Stimulated activated CD8-positive, alpha-beta memory T cell treated with anti-CD3 and anti-CD28 coated beads, Interleukin-4, amount 100 ng/mL, for 48 hours (primary cell): Measurements from ENCODE around the gene DNAH10.

Source experiments
- DNase-seq: peaks from one replicate; pipeline ENCODE4 v3.0.0-alpha.2; 2020

Gene DNAH10

DNA sequence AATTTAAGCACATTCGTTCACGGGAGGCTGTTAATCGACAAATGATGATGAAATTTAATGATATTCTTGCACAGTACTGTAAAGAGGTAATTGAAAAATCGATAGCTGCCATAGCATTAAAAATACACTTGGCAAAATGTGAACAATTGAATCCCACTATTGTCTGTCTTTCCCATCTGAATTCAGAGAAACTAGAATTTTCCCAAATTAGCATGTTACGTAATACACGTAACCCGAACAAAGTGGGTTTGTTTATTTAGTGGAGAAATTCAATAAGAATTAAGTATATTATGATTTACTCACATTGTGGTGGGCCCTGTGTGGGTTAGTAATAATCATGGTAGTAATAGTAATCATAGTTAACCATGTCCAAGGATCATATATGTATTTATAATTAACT is 31.9 kb downstream of the DNAH10 start:
- DNase-seq = no peak

DNA sequence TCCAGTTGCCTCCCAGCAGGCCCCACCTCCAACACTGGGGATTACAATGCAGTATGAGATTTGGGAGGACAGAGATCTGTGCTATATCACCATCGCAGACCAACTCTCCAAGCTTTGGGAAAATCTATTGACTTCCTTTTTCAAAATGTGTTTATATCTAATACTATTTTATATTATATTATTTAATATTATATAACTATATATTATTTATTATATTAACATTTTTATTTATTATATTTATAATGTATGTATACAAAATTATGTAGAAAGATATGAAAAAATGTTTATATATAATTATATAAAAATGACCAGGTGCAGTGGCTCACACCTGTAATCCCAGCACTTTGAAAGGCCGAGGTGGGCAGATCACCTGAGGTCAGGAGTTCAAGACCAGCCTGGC is 36.4 kb downstream of the DNAH10 start:
- DNase-seq = no peak

DNA sequence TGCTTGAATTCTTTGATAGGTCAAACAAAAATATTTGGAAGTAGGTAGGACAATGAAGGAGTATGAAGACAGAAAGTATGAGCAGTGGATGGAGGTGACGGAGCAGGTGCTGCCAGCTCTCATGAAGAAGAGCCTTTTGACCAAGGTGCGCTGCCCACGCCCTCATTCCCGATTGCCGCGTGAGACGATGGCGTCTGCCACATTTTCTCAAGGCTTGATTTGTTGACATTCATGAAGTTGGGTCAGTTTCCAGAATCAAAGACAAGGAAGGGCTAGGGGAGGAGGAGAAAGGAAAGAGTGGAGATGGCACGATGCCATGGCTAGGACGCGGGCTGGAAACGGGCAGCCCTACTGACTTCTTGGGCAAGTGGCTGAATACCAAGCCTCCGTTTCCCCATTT is 37.1 kb downstream of the DNAH10 start:
- no peak for DNase-seq

DNA sequence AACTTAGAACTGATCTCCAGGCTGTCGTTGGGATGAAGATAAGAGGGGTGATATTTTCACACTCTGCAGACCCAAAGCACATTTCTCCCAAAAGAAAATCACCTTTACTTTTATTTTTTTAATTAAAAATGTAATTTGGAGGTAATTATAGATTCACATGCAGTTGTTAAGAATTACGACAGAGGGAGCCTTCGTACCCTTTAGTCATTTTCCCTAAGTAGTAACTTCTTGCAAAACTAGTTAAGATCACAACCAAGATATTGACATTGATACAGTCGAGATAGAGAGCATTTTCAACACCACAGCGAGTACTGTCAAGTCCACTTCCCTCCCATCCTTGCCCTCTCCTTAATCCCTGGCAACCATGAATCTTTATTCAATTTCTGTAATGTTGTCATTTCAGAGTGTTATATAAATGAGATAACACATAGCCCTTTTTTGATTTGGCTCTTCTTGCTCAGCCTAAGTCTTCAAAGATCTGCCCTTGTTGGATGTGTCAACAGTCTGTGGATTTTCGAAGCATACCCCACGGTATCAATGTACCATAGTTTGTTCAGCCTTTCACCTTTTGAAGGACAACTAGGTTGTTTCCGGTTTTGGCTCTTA is 39.6 kb downstream of the DNAH10 start:
- no peak for DNase-seq

DNA sequence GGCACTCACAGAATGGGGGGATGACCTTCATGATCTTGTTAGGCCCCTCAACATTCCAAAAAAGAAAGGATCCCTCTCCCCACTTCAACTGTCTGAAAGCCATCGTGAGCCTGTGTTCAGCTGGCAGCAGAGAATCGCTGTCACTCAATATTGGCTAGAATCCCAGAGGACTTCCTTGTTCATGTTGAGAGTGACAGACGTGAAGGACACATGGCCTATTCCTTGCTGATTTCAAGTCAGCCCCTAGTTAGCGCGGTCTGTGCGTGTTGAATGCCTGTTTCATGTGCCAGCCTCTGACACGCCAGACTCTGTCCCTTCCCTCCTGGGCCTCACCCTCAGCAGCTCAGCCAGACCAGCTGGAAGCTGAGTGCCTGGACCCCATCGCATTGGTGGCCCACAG is 43.1 kb downstream of the DNAH10 start:
- DNase-seq = no peak

DNA sequence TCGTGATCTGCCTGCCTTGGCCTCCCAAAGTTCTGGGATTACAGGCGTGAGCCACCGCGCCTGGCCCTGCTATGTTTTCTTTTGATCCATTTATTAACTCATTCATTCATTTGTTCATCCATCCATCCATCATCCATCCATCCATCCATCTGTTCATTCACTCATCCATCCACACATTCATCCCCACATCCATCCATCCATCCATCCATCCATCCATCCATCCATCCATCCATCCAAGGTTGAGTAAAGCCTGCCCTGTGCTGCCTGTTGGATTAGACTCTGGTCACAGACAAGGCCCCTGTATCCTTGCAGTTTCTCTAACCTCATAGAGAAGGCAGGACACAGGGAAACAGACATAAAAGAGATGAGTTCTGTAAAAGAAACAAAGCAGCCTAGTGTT is 44.9 kb downstream of the DNAH10 start:
- DNase-seq = no peak

DNA sequence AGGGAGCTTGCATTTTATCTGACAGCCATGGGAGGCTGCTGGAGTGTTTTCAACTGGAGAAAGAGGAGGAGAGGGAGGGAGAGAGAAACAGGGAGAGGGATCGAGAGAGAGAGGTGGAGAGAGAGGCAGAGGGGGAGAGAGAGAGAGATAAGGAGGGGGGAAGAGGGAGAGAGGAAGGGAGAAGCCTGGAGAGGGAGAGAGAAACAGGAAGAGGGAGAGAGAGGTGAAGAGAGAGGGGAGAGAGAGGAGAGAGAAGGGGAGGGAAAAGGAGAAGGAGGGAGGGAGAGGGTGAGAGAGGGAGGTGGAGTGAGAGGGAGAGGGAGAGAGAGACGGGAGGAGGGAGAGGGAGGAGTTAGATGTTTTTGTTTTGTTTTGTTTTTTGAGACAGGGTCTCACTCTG is 45.6 kb downstream of the DNAH10 start:
- DNase-seq = no peak

DNA sequence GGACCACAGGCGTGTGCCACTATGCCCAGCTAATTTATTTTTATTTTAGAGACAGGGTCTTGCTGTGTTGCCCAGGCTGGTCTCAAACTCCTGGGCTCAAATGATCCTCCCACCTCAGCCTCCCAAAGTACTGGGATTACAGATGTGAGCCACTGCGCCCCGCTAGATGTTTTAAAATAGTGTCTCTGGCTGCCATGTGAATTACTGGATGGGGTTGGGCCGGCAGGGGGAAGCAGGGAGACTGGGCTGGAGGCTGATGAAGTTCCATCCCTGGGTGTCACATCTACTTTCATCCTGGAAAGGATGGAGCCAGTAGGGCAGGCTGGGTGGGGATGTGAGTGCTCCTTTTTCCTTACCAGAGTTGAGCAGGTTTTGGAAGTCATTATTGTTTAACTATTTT is 46.1 kb downstream of the DNAH10 start:
- DNase-seq = no peak

DNA sequence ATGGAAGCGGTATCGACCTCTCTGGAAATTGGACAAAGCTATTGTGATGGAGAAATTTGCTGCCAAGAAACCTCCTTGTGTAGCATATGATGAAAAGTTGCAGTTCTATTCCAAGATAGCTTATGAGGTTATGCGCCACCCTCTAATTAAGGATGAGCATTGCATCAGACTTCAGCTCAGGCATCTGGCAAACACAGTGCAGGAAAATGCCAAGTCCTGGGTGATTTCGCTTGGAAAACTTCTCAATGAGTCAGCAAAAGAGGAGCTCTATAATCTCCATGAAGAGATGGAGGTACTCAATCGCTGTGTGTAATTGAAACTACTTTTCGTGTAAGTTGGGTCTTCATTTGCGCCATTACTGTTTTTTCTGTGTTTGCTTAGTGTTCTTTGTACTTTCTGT is 51.2 kb downstream of the DNAH10 start:
- DNase-seq = no peak

DNA sequence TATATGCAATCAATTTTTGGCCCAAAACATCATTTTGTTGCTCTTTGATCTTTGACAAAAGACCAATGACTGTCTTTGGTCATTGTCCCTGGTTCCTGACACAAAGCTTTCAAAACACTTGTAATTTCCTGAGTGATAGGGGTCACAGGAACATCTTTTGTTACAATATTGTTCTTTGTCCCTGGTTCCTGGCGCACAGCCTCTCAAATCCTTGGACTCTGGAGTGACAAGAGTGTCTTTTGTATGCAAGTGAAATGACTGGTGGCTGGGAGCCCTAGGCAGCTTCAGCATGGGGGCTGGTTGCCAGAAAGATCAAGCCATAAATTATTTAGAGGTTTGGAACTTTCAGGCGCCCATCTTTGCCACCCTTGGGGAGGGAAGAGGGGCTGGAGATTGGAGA is 53.9 kb downstream of the DNAH10 start:
- DNase-seq = no peak

DNA sequence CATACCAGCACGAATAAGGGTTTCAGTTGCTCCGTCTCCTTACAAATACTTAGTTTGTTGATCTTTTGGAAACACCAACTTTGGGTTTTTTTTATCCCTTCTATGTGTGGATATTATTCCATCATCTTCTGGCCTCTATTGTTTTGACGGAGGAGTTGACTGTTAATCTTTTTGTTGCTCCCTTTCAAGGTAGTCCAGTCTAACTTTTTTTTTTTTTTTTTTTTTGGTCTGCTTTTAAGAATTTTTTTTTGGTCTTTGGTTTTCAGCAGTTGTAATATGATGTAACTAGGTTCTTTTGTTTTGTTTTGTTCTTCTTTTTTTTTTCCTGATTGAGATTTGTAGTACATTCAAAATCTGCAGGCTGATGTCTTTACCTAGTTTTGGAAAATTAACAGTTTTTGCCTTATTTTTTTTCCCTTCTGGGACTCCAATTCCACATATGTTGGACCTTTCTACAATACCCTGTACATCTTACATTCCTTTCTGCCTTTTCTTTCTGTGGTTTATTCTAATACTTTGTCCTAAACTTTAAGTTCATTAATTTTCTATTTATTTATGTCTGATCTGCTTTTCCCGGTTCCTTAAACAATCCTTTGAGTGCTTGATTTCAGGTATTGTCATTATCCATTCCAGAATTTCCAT is 54.9 kb downstream of the DNAH10 start:
- DNase-seq = no peak

DNA sequence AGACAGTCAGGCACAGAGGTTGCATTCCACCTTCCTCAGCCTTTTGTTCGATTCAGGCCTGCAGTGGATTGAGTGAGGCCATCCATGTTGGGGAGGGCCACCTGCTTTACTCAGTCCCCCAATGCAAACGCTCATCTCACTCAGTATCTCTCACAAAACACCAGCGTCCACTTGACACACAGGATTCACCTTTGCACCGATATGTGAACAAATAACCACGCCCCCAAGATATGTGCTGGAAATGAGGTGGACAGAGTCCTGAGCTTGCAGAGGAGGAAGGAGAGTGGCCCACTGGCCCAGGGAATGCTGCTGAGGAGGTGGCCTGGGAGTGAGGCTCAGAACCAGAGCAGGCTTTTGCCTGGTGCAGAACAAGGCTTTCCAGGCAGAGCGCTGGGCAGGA is 60.7 kb downstream of the DNAH10 start:
- DNase-seq = no peak

DNA sequence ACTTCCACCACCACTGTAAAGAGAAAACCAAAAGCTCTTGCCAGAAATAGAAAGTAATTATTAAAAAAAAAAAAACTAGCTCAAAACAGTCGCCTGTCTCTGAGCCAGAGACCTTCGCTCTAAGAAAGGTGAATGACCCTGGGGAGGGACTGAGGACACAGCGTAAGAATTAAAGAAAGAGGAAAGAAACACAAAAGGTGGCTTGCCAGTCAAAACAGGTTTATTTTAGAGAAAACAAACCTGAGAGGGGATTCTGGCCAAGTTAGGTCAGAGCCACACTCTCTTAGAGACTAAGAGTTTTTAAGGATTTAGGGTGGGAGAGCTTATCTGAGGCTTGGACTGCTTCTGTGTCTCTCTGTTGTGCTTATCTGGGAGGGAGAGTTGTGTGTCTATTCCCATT is 66.0 kb downstream of the DNAH10 start:
- DNase-seq = no peak

DNA sequence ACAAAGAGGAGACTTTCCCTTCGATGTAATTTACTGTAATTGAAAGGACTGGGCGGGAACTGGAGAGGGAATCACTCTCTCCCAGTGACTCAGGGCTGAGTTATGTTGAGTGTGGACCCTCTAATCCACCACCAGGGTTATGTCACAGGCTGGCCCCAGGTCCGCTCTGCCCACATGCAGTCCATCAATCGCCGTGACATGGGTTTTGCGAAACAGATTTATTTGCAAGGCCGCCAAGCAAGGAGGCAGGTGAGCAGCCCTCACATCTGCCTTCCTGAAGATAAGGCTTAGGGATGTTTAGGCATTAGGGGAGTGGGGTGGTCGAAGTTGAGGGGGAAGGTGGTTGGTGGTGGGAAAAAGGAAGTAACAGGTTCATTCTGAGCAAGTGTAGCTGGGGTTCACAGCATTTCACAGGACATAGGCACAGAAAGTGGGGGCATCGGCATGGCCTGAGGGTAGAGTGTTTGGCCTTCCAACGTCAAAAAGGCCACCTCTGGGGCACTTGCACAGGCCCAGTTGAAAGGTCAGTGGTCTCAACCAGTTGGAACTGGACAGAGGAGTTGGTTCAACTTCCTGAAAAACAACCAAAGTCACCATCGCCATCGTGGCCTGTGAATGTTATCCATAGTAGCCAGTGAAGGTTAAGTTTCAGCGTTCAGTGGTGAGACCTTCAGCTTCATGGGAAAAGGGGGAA is 66.9 kb downstream of the DNAH10 start:
- DNase-seq = no peak

DNA sequence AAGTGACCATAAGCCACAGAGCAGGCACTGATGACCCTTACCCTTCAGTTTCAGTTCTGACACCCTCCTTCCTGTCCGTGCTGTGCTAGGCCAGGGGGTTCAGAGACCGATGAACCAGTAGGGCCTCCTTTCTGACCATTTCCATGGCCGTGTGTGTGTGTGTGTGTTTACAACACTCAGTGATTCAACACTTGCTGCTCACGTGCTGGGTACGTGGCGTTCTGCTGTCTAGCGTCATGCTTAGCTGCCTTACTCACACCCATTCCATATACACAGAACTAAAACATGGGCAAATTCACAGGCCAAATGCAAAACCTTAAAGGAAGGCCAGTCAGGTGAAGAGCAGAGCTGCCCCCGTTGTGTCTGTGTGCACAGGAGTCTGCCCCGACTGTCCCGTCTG is 67.5 kb downstream of the DNAH10 start:
- no peak for DNase-seq

DNA sequence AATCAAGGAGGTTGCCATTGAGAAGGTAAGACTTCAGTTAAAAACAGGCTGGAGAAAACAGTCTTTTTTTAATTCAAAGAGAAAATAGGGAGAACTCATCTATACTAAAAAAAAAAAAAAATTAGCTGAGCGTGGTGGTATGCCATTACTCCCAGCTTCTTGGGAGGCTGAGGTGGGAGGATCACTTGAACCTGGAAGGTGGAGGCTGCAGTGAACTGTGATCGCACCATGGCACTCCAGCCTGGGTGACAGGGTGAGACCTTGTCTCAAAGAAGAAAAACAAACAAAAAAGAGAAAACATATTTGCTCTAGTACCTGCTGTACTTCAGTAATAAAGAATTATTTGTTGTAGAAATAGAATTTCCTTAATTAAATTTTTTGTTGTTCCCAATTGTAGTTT is 68.6 kb downstream of the DNAH10 start:
- DNase-seq = no peak

DNA sequence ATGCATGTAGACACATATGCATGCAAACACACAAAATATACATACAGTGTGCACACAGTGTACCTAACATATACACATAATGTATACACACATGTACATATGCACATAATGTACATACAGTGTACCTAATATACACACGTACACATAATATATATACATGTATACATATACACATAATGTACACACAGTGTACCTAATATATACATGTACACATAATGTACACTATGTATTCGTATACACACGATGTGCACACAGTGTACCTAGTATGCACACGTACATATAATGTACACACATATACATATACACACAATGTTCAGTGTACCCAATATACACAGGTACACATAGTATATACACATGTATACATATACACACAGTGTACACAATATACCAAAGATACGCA is 70.0 kb downstream of the DNAH10 start:
- no peak for DNase-seq

DNA sequence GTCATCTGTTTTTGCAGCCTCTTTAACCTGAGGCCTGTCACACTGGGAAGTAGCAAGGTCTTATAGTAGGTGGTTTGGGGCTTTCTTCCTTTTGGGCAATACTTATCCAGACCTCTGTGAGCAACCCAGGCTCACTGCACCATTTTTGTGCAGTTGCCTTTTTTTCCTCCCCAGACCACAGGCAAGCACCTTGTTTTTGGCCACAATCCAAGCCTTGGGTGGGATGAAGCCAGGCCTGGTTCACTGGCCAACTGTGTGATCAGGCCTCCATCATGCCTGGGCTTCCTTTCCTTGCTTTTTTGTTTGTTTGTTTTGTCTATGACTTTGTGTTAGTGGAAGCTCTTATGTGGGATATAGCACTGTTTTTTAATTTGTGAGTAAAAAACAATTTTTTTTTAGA is 71.7 kb downstream of the DNAH10 start:
- DNase-seq = no peak

DNA sequence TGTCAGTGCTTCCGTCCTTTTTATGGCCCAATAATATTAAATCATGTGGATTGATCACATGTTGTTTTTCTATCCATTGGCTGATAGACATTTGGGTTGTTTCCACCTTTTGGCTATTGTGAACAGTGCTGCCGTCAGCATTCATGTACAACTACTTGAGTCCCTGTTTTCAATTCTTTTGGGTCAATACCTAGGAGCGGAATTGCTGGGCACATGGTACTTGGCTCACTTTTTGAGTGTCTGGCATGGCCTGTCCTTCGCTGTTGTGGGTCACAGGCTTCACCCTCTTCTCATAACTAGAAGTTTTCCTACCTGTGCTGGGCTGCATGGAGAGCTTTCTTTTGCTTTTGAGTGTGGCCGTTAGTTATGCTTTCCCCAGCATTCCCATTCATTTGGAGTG is 72.7 kb downstream of the DNAH10 start:
- no peak for DNase-seq

DNA sequence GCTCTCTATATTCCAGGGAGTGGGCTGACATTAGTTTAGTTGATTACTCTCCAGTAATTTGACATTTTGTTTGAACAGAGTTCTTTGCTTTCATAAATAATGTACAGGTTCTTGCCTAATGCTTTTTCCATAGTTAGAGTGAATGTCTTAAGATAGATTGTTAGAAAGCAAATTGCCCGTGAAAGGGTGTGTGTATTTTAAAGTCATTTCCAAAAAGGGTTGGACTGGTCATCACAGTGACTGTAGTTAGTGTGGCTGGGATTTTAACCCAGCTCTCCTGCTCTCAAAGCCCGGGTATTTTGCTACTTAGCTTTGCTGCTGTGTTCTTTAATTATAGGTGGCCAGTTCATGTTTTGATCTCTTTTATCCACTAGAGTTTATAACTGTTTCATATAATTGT is 74.2 kb downstream of the DNAH10 start:
- no peak for DNase-seq

DNA sequence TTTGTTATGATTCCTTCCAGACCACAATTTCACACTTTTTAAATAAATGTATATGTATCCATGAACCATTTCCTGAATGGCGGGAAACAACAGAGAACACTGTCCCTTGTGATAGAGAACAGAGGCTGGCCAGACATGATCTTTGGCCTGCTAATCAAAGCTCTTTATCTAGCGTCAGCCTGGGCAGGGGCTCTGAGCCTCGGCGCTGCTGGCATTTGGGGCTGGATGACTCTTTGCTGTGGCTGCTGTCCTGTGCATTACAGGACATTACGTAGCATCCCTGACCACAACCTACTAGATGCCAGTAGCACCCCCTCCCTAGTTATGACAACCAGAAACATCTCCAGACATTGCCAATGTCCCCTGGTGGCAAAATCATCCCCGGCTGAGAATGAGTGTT is 77.7 kb downstream of the DNAH10 start:
- no peak for DNase-seq

DNA sequence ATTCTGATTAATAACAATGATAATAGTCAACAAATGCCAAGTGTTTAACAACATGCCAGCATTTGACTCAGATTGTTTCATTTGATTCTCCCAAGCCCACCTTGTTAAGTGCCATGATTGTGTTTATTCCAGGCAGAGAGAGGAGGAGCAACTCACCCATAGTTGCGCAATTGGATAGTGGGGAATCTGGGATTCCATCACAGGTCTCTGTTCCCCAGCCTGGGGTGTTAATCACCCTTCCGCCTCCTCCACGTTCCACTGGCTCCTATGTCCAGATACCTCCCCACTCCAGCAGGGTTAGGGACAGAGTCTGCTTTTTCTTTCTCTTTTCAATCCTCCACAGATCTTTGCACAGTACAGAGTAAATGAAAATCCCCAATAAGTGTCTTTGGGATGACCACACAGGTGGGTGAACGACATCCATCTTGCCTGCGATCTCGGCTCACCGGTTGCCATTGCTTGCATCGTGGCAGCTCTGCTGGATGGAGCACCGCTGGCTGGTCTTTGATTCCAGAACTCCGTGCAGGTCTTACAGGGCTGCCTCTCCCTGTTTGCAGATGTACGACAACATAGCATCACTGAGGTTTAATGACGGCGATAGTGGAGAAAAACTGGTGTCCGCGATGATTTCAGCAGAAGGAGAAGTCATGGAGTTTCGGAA is 78.8 kb downstream of the DNAH10 start:
- DNase-seq = no peak

DNA sequence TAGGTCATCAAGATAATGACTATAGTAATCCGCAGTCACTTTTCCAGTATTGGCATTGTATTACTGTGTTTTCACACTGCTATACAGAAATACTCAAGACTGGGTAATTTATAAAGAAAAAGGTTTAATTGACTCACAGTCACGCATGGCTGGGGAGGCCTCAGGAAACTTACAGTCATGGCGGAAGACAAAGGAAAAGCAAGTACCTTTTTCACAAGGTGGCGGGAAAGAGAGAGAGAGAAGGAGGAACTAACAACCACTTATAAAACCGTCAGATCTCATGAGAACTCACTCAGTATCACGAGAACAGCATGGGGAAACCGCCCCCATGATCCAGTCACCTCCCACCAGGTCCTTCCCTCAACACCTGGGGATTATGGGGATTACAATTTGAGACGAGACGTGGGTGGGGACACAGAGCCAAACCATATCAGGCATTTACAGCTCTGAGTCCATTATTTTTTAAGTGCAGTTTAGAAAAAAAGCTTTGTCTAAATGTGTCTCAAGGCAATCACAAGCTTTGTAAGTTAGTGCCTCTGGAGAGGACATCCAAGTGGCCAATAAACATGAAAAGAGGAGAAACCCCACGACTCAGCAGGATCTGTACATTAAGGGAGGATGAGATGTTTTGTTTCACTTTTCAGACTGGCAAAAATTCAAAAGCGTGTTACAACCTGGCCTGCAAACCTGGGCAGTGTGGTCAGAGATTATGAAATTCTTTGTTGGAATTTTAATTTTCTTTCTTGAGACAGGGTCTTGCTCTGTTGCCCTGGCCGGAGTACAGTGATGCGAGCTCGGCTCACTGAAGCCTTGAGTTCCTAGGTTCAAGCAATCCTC is 82.0 kb downstream of the DNAH10 start:
- DNase-seq = no peak
